WERI-Rb-1 (cell line): ENCODE measurements around the gene IFI27L1.
A peak's percentile ranks its signal among the peaks of the same experiment; 100 is the strongest.

Experiments used
- DNase-seq: peaks from one replicate; pipeline ENCODE4 v3.0.0-alpha.2; 2020
- H3K27ac ChIP-seq: fragments of 250-450 bp; sonication (Bioruptor Pico); 2 replicates; pipeline ENCODE4 v1.5.1; 2020; ENCODE audit warnings: mild to moderate bottlenecking, moderate library complexity
- H3K27me3 ChIP-seq: fragments of 250-450 bp; sonication (Bioruptor Pico); 2 replicates; pipeline ENCODE4 v1.5.1; 2021; ENCODE audit warnings: mild to moderate bottlenecking, low read depth, moderate library complexity; ENCODE audit not compliant: insufficient read depth, severe bottlenecking
- H3K36me3 ChIP-seq: fragments of 250-450 bp; sonication (Bioruptor Pico); 2 replicates; pipeline ENCODE4 v1.5.1; 2020; ENCODE audit warnings: mild to moderate bottlenecking, moderate library complexity
- H3K4me3 ChIP-seq: 2 replicates; pipeline ENCODE4 v1.5.1; 2011; ENCODE audit warnings: low read depth, mild to moderate bottlenecking, control low read depth, low read length
- H3K9me3 ChIP-seq: fragments of 250-450 bp; sonication (Bioruptor Pico); 2 replicates; pipeline ENCODE4 v1.5.1; 2021; ENCODE audit warnings: mild to moderate bottlenecking, moderate library complexity; ENCODE audit not compliant: severe bottlenecking
- TF ChIP-seq, protein P1 (sequence below): IDR thresholded peaks from 2 replicates; pipeline ENCODE4 v1.5.1; 2011; ENCODE audit warnings: low read depth, mild to moderate bottlenecking, control low read depth, inconsistent platforms, low read length

Gene IFI27L1, protein sequence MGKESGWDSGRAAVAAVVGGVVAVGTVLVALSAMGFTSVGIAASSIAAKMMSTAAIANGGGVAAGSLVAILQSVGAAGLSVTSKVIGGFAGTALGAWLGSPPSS

DNA sequence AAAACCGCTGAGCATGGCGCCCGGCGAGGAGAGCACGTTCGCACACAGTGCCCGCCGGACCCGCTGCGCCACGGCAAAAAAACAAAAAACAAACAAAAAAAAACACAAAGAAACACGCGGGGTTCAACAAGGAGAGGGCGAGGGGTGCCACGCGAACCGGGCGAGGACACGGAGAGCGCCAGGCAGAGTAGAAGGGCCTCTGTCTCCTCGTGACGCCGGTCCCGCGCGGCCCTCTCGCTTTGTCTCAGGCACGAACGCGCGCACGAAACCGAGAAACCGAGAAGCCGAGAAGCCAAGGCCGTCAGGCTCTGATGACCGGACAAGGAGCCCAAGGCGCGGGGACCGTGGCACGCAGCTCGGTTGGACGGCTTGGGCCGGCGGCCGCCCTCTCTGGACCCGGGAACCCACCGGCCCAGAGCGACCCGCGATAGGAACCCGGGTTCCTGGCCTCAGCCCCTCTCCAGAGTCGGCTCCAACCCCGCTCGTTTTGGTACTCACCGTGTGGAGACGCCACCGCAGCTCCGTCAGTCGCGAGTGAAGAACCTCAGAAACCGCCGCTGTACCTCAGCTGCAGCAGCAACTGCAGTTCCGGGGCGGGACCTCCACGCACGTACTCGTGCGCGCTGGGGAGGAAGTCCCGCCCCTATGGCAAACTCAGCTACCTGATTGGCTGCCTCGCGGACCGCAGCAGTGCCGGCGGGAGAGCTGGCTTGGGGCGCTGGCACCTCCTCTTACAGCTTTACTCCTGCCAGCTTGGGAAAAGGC lies at the start of gene IFI27L1, which contains the start of gene DDX24:
Gene IFI27L1 (plus strand): TSS at position 690 of the 765 bp plus-strand sequence. CDS start 15,628 bp downstream, outside the sequence.
Gene DDX24 (minus strand): TSS at position 582 of the 765 bp plus-strand sequence. CDS start 1,460 bp downstream, outside the sequence.
- H3K27me3 ChIP-seq = no peaks in the 10 kb centered on the region
- peaks cover under 1% of the 10 kb centered on the region for H3K9me3 ChIP-seq
- H3K36me3 ChIP-seq = peaks cover 44% of the 10 kb centered on the region
- TF ChIP-seq, protein P1, sequence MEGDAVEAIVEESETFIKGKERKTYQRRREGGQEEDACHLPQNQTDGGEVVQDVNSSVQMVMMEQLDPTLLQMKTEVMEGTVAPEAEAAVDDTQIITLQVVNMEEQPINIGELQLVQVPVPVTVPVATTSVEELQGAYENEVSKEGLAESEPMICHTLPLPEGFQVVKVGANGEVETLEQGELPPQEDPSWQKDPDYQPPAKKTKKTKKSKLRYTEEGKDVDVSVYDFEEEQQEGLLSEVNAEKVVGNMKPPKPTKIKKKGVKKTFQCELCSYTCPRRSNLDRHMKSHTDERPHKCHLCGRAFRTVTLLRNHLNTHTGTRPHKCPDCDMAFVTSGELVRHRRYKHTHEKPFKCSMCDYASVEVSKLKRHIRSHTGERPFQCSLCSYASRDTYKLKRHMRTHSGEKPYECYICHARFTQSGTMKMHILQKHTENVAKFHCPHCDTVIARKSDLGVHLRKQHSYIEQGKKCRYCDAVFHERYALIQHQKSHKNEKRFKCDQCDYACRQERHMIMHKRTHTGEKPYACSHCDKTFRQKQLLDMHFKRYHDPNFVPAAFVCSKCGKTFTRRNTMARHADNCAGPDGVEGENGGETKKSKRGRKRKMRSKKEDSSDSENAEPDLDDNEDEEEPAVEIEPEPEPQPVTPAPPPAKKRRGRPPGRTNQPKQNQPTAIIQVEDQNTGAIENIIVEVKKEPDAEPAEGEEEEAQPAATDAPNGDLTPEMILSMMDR = no peak
- peak; percentile 96 for DNase-seq
- H3K4me3 ChIP-seq = peak within 1 kb of the TSS; percentile 90
- H3K27ac ChIP-seq = peak within 1 kb of the TSS; percentile 92

DNA sequence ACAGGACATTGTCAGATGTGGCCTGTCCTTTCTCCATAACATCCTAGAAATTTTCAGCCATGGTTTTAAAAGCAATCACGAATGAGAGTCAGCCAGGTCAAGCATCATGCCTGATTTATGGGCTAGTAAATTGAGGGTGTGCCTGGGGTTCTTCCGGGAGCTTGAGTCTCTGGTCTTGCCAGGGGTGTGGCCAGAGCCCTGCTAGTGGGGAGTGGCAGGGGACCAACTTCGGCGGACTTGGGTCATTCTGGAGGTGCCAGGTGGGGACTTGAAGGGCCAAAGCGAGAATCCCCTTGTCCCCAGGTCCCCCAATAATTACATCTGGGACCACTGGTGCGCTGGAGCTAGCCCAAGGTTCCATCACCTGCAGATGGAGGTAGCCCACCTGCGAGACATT lies 49.2 kb upstream of the IFI27L1 start:
- Histone ChIP-seq H3K4me3 (no peak overlapping the region), H3K27me3 (no peaks in the 10 kb centered on the region), H3K9me3 (peaks cover 6% of the 10 kb centered on the region), H3K27ac (no peak overlapping the region), H3K36me3 (no peaks in the 10 kb centered on the region)
- DNase-seq = no peak
- TF ChIP-seq, protein P1 = no peak

DNA sequence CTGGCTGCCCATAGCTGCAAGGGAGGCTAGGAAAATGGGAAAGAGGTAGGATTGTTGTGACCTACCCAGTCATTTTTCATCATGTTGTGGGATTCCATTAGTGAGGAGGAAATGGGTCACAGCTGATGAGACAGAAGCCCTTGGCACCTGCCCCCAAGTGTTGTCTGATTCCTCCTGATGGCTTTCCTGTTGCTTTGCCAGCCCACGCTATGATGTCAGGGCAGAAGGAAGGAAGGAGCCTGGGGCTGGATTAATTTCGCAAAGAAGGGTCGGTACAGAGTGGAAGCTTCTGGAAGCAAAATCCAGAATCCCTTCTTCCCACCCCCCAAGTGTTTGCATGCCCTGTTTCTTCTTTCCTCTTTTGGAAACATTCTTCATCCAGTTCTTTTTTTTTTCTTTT lies 46.2 kb upstream of the IFI27L1 start:
- H3K9me3 ChIP-seq = peaks cover 6% of the 10 kb centered on the region

DNA sequence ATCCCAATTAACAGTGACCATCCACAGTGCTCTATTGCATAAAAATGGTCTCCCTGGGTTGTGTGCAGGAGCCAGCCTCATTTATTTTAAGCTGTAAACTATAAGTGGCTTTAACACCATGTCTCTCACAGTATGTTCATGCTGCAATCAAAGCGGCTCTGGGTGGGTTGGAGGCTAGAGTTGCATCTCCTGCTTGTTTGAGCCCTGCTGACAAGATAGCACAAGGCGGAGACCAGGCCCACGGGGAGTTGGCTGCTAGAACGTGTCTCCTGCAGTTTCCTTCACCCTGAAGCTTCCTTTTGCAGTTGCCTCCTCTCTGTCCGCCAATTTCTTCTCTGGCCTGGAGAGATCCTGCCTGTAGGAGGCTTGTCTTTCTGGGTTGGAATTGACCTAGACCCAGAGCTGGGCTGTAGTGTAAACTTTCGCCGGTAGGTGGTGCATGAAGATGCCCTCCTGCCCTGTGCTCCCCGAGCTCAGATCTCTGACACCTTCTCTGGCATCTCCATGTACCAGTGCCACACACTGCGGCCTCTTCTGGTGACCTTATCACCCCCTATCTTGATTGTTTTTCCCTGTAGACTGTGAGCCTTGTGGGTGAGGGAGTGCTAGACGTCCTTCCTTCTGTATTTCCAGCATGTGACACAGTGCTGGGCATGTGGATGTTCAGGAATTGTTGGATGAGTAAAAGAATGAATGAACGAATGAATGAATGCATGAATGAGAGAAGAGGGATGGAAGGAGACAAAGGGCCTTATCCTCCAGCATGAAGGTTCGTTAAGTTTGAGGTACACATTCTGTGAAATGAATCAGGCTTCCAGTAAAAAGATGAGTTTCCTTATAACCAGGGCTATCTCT lies 44.6 kb upstream of the IFI27L1 start:
- Histone ChIP-seq H3K27me3 (no peaks in the 10 kb centered on the region), H3K36me3 (no peaks in the 10 kb centered on the region; the same call in 1 of the 2 replicates), H3K27ac (peak overlapping the region; percentile 47), H3K4me3 (no peak overlapping the region), H3K9me3 (peaks cover 6% of the 10 kb centered on the region)
- TF ChIP-seq, protein P1 = peak; percentile 88
- peak; percentile 77 for DNase-seq

More for the DNA sequence above, 46.2 kb upstream of the IFI27L1 start:
- Histone ChIP-seq H3K27me3 (no peaks in the 10 kb centered on the region), H3K4me3 (no peak overlapping the region), H3K36me3 (no peaks in the 10 kb centered on the region), H3K27ac (no peak overlapping the region)
- TF ChIP-seq, protein P1 = no peak
- DNase-seq = no peak

DNA sequence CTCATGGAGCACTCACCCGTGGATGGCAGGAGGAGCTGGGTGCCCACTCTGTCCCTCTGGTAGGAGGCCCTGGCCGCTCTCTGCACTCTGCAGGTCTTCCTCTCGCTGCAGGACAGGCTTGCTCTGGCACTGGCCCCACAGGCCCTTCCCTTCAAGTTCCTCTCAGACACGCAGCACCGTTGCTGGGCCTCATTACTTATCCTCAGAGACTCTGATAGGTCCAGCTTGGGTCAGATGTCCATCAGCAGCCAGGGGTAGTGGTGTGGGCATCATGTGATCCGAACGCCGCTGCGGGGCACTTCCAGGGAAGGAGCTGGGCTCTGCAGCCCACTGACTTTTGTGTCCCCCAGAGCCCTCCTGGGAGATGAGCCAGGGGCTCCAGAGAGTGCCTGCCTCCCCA lies 43.2 kb upstream of the IFI27L1 start:
- Histone ChIP-seq H3K4me3 (no peak overlapping the region), H3K36me3 (no peaks in the 10 kb centered on the region; the same call in 1 of the 2 replicates), H3K27me3 (no peaks in the 10 kb centered on the region), H3K9me3 (peaks cover 6% of the 10 kb centered on the region), H3K27ac (no peak overlapping the region)
- TF ChIP-seq, protein P1 = no peak
- DNase-seq = no peak
